Limb (tissue), 2 donors: ENCODE results near the gene TTC21B.

Source experiments
- DNase-seq, 2 donors: peaks; one replicate each; pipeline ENCODE4 v3.0.0-alpha.2; 2016; ENCODE audit errors: extremely low spot score in 2 of 2

Gene TTC21B

GRCh38 chr2:165927353-165927752 is 26.2 kb downstream of the TTC21B start:
- no peak for DNase-seq

GRCh38 chr2:165924946-165925345 is 28.6 kb downstream of the TTC21B start:
- DNase-seq: no peak

GRCh38 chr2:165920748-165921147 is 32.8 kb downstream of the TTC21B start:
- DNase-seq: no peak

GRCh38 chr2:165913636-165914035 is 39.9 kb downstream of the TTC21B start:
- DNase-seq: no peak

- no peak for DNase-seq
These were observed 41.6 kb downstream of the TTC21B start for GRCh38 chr2:165911981-165912380.

- no peak for DNase-seq
These were observed 42.3 kb downstream of the TTC21B start for GRCh38 chr2:165911231-165911630.

GRCh38 chr2:165909466-165909865 is 44.1 kb downstream of the TTC21B start:
- no peak for DNase-seq

- no peak for DNase-seq
These were observed 47.7 kb downstream of the TTC21B start for GRCh38 chr2:165905854-165906253.

- no peak for DNase-seq
These were observed 48.3 kb downstream of the TTC21B start for GRCh38 chr2:165905269-165905668.

- no peak for DNase-seq
These were observed 49.1 kb downstream of the TTC21B start for GRCh38 chr2:165904432-165904831.

GRCh38 chr2:165903406-165903805 is 50.2 kb downstream of the TTC21B start:
- no peak for DNase-seq

GRCh38 chr2:165902934-165903333 is 50.6 kb downstream of the TTC21B start:
- DNase-seq: peak in 1 of 2 donors; percentile 17

- DNase-seq: peak in 1 of 2 donors; percentile 50
These were observed 51.8 kb downstream of the TTC21B start for GRCh38 chr2:165901620-165902298.

- no peak for DNase-seq
These were observed 54.3 kb downstream of the TTC21B start for GRCh38 chr2:165899311-165899710.

- DNase-seq: no peak
These were observed 55.2 kb downstream of the TTC21B start for GRCh38 chr2:165898381-165898780.

GRCh38 chr2:165897726-165898125 is 55.9 kb downstream of the TTC21B start:
- DNase-seq: no peak

- no peak for DNase-seq
These were observed 56.5 kb downstream of the TTC21B start for GRCh38 chr2:165897074-165897473.

- no peak for DNase-seq
These were observed 57.6 kb downstream of the TTC21B start for GRCh38 chr2:165895974-165896373.

GRCh38 chr2:165893556-165893955 is 60.0 kb downstream of the TTC21B start:
- no peak for DNase-seq

GRCh38 chr2:165892526-165892925 is 61.0 kb downstream of the TTC21B start:
- no peak for DNase-seq

- no peak for DNase-seq
These were observed 61.6 kb downstream of the TTC21B start for GRCh38 chr2:165891943-165892342.

- no peak for DNase-seq
These were observed 62.2 kb downstream of the TTC21B start for GRCh38 chr2:165891345-165891744.

GRCh38 chr2:165889798-165890197 is 63.8 kb downstream of the TTC21B start:
- DNase-seq: no peak

GRCh38 chr2:165889158-165889557 is 64.4 kb downstream of the TTC21B start:
- no peak for DNase-seq
